Measurements from ENCODE around the gene STRA8.

- TF ChIP-seq, protein P1, sequence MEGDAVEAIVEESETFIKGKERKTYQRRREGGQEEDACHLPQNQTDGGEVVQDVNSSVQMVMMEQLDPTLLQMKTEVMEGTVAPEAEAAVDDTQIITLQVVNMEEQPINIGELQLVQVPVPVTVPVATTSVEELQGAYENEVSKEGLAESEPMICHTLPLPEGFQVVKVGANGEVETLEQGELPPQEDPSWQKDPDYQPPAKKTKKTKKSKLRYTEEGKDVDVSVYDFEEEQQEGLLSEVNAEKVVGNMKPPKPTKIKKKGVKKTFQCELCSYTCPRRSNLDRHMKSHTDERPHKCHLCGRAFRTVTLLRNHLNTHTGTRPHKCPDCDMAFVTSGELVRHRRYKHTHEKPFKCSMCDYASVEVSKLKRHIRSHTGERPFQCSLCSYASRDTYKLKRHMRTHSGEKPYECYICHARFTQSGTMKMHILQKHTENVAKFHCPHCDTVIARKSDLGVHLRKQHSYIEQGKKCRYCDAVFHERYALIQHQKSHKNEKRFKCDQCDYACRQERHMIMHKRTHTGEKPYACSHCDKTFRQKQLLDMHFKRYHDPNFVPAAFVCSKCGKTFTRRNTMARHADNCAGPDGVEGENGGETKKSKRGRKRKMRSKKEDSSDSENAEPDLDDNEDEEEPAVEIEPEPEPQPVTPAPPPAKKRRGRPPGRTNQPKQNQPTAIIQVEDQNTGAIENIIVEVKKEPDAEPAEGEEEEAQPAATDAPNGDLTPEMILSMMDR (IDR thresholded peaks at IDR 0.05), result no peak
- TF ChIP-seq POLR2A (IDR thresholded peaks at IDR 0.05), result no peak
These were observed 19.8 kb upstream of the STRA8 start for GRCh38 chr7:135213831-135214230.

All from uterus (tissue), 2 donors.